Common myeloid progenitor, CD34-positive (primary cell): ENCODE measurements around the gene RARG.

ENCODE experiments used
- CTCF ChIA-PET: fragments of 350-600 bp; sonication (Branson Sonifier 250); formaldehyde crosslinking; loops from one replicate; lab custom pipeline; 2021; ENCODE audit warnings: antibody characterized with exemption; lab: Charles Lee
- POLR2A ChIA-PET: fragments of 350-600 bp; sonication (Branson Sonifier 250); formaldehyde crosslinking; loops from one replicate; lab custom pipeline; 2021; ENCODE audit warnings: antibody characterized with exemption; lab: Charles Lee
- DNase-seq, 3 donors: peaks; one replicate each; pipeline versions ENCODE4 v3.0.0 to v3.0.0-alpha.2; 2013
- H3K27ac ChIP-seq, 2 experiments: 1 replicate in 1 of 2; 2 replicates in 1 of 2; pipeline ENCODE4 v1.7.0; 2013; ENCODE audit warnings: inconsistent platforms in 2 of 2, low read length in 2 of 2, mild to moderate bottlenecking in 2 of 2, low read depth in 1 of 2, moderate library complexity in 1 of 2; ENCODE audit not compliant: severe bottlenecking in 2 of 2, insufficient read depth in 1 of 2, poor library complexity in 1 of 2
- H3K27me3 ChIP-seq, 5 experiments: replicated peaks in 2 of 5; 1 replicate in 3 of 5; 2 replicates in 2 of 5; pipeline versions ENCODE4 v1.6.1 to v1.7.0; 2013; ENCODE audit warnings: low read length in 4 of 5, mild to moderate bottlenecking in 2 of 5, moderate library complexity in 2 of 5, inconsistent platforms in 1 of 5; ENCODE audit not compliant: insufficient read depth in 5 of 5, control insufficient read depth in 4 of 5
- H3K36me3 ChIP-seq, 4 experiments: 1 replicate in 2 of 4; 2 replicates in 2 of 4; pipeline versions ENCODE4 v1.6.1 to v1.7.0; 2013; ENCODE audit warnings: low read length in 3 of 4, control low read depth in 1 of 4, mild to moderate bottlenecking in 1 of 4; ENCODE audit not compliant: control insufficient read depth in 4 of 4, insufficient read depth in 4 of 4
- H3K4me1 ChIP-seq, 4 experiments: 1 replicate in 3 of 4; 2 replicates in 1 of 4; pipeline versions ENCODE4 v1.6.1 to v1.7.1; 2013; ENCODE audit warnings: low read length in 3 of 4, mild to moderate bottlenecking in 3 of 4, control low read depth in 1 of 4, inconsistent platforms in 1 of 4, moderate library complexity in 1 of 4; ENCODE audit not compliant: control insufficient read depth in 4 of 4, insufficient read depth in 4 of 4; ENCODE audit errors: control extremely low read depth in 1 of 4
- H3K4me3 ChIP-seq, 7 experiments: 1 replicate in 4 of 7; 2 replicates in 3 of 7; pipeline versions ENCODE4 v1.5.1 to v1.7.0; 2013; ENCODE audit warnings: mild to moderate bottlenecking in 7 of 7, low read length in 6 of 7, moderate library complexity in 6 of 7, inconsistent platforms in 2 of 7, low read depth in 2 of 7, control low read depth in 1 of 7; ENCODE audit not compliant: insufficient read depth in 4 of 7, control insufficient read depth in 1 of 7; ENCODE audit errors: extremely low read depth in 1 of 7
- H3K9me3 ChIP-seq, 5 experiments: 1 replicate in 4 of 5; 2 replicates in 1 of 5; pipeline versions ENCODE4 v1.6.1 to v1.7.1; 2013; ENCODE audit warnings: low read length in 4 of 5, mild to moderate bottlenecking in 2 of 5, inconsistent platforms in 1 of 5, low read depth in 1 of 5, moderate library complexity in 1 of 5; ENCODE audit not compliant: control insufficient read depth in 4 of 5, insufficient read depth in 2 of 5; ENCODE audit errors: control extremely low read depth in 1 of 5
- WGBS: methylation state at CpG from one replicate; pipeline ENCODE4 v1.1.5; 2013; ENCODE audit not compliant: insufficient coverage; 5-methylcytosine and 5-hydroxymethylcytosine counted together

Gene RARG

GRCh38 chr12:53190108-53190729, 41.8 kb downstream of the RARG start:
- Histone ChIP-seq H3K9me3 (no peaks in the 10 kb centered on the region), H3K36me3 (peaks cover 23 to 64% (median 42%) of the 10 kb centered on the region in 4 experiments), H3K27ac (no peak overlapping the region), H3K27me3 (no peaks in the 10 kb centered on the region), H3K4me3 (no peak overlapping the region), H3K4me1 (peaks cover 0 to 2% (median 0%) of the 10 kb centered on the region in 4 experiments)
- 87% methylated on average over 12 of the region's 14 CpGs for whole genome bisulfite sequencing
- CTCF ChIA-PET = interaction anchor here (0.6 to 9.0 kb wide), 11 partner anchors 8 to 227 kb away, joined by 3 to 82 read pairs (median 10); partner anchors contain the start of genes CSAD and ZNF740
- POLR2A ChIA-PET = no interaction called here
- DNase-seq = peak in 2 of 3 donors; percentile 54 to 65

GRCh38 chr12:53187145-53187899, 44.7 kb downstream of the RARG start:
- WGBS = 97% methylated on average over 10 of the region's 15 CpGs
- CTCF ChIA-PET = interaction anchor here (0.8 to 9.0 kb wide), 15 partner anchors 10 to 143 kb away, joined by 3 to 82 read pairs (median 5); partner anchors contain the start of gene ITGB7
- H3K36me3 ChIP-seq = peaks cover 31 to 82% (median 60%) of the 10 kb centered on the region in 4 experiments

GRCh38 chr12:53186745-53187144, 45.3 kb downstream of the RARG start:
- H3K27me3 ChIP-seq = no peaks in the 10 kb centered on the region
- peaks cover 13 to 21% (median 17%) of the 10 kb centered on the region in 4 experiments for H3K4me1 ChIP-seq
- ChIA-PET CTCF (interaction anchor here (0.8 to 9.0 kb wide), 12 partner anchors 11 to 125 kb away, joined by 3 to 82 read pairs (median 6); partner anchors contain the start of gene ITGB7), POLR2A (no interaction called here)
- no peak overlapping the region for H3K27ac ChIP-seq
- H3K9me3 ChIP-seq = no peaks in the 10 kb centered on the region
- no peak for DNase-seq
- H3K36me3 ChIP-seq = peaks cover 31 to 82% (median 61%) of the 10 kb centered on the region in 4 experiments
- H3K4me3 ChIP-seq = no peak overlapping the region
- WGBS = 98% methylated on average over 4 of the region's 4 CpGs

More at GRCh38 chr12:53187145-53187899, 44.7 kb downstream of the RARG start:
- no peak overlapping the region for H3K27ac ChIP-seq
- H3K4me1 ChIP-seq = peaks cover 7 to 15% (median 12%) of the 10 kb centered on the region in 4 experiments
- H3K4me3 ChIP-seq = no peak overlapping the region
- H3K9me3 ChIP-seq = no peaks in the 10 kb centered on the region
- no peak for DNase-seq
- POLR2A ChIA-PET = no interaction called here
- no peaks in the 10 kb centered on the region for H3K27me3 ChIP-seq

- no peak overlapping the region for H3K4me3 ChIP-seq
- peak overlapping the region in 1 of 2 experiments; percentile 27 for H3K27ac ChIP-seq
- H3K9me3 ChIP-seq = no peaks in the 10 kb centered on the region
- H3K27me3 ChIP-seq = no peaks in the 10 kb centered on the region
- no peak for DNase-seq
- H3K4me1 ChIP-seq = peaks cover 16 to 29% (median 26%) of the 10 kb centered on the region in 4 experiments
- CTCF ChIA-PET = interaction anchor here (0.6 to 9.0 kb wide), 10 partner anchors 11 to 141 kb away, joined by 3 to 69 read pairs (median 4); no protein-coding TSS in a partner anchor
- 100% methylated on average over 1 of the region's 3 CpGs for WGBS
- POLR2A ChIA-PET = no interaction called here
- H3K36me3 ChIP-seq = peaks cover 31 to 73% (median 54%) of the 10 kb centered on the region in 4 experiments
These were observed 46.3 kb downstream of the RARG start for GRCh38 chr12:53185582-53186153.

- Histone ChIP-seq H3K4me1 (peaks cover 17 to 34% (median 27%) of the 10 kb centered on the region in 4 experiments), H3K27ac (no peak overlapping the region), H3K4me3 (no peak overlapping the region), H3K9me3 (no peaks in the 10 kb centered on the region), H3K36me3 (peaks cover 31 to 73% (median 54%) of the 10 kb centered on the region in 4 experiments), H3K27me3 (no peaks in the 10 kb centered on the region)
- no peak for DNase-seq
- WGBS = 90% methylated on average over 6 of the region's 6 CpGs
- ChIA-PET POLR2A (no interaction called here), CTCF (interaction anchor here (1.0 to 9.0 kb wide), 9 partner anchors 11 to 103 kb away, joined by 3 to 69 read pairs (median 5); no protein-coding TSS in a partner anchor)
These were observed 47.2 kb downstream of the RARG start for GRCh38 chr12:53184828-53185227.

GRCh38 chr12:53182903-53183302, 49.1 kb downstream of the RARG start:
- no CpG with 5 or more reads among the region's 2 CpGs for WGBS
- peaks cover 25 to 61% (median 44%) of the 10 kb centered on the region in 4 experiments for H3K36me3 ChIP-seq
- CTCF ChIA-PET = interaction anchor here (1.0 to 4.5 kb wide), 9 partner anchors 10 to 135 kb away, joined by 3 to 30 read pairs (median 10); partner anchors contain the start of genes ESPL1 and ITGB7
- no peaks in the 10 kb centered on the region for H3K27me3 ChIP-seq
- DNase-seq = peak in 1 of 3 donors; percentile 14
- POLR2A ChIA-PET = no interaction called here
- H3K4me1 ChIP-seq = peaks cover 23 to 38% (median 32%) of the 10 kb centered on the region in 4 experiments
- no peak overlapping the region for H3K27ac ChIP-seq
- H3K4me3 ChIP-seq = peak overlapping the region in 3 of 7 experiments; percentile 9 to 20 (median 14)
- no peaks in the 10 kb centered on the region for H3K9me3 ChIP-seq
